GM06990 (cell line): Measurements from ENCODE around the gene ADORA2B.
"Not testable (repeated sequence)": the region's sequence is repeated elsewhere in the genome, so short reads cannot be mapped to it uniquely, and the experiment has no call there.

Source experiments
- DNase-seq: peaks from one replicate; pipeline ENCODE4 v3.0.0-alpha.2; 2011; ENCODE audit not compliant: insufficient read length; ENCODE audit errors: extremely low read depth
- H3K27me3 ChIP-seq: replicated peaks from 2 replicates; pipeline ENCODE4 v1.6.0; 2011; ENCODE audit warnings: low read length; ENCODE audit not compliant: control insufficient read depth, insufficient read depth
- H3K36me3 ChIP-seq: 2 replicates; pipeline ENCODE4 v1.5.1; 2011; ENCODE audit warnings: low read length; ENCODE audit not compliant: control insufficient read depth, insufficient read depth
- H3K4me3 ChIP-seq: replicated peaks from 2 replicates; pipeline ENCODE4 v1.5.1; 2011; ENCODE audit warnings: low read depth, mild to moderate bottlenecking, control low read depth, low read length
- TF ChIP-seq, protein P1 (sequence below): IDR thresholded peaks from 2 replicates; pipeline ENCODE4 v1.5.1; 2011; ENCODE audit warnings: low read length, control low read depth, mild to moderate bottlenecking, inconsistent platforms; ENCODE audit not compliant: insufficient read depth, poor library complexity, severe bottlenecking

Gene ADORA2B

GRCh38 chr17:15931394-15931793, 13.5 kb upstream of the ADORA2B start:
- no peak for DNase-seq
- TF ChIP-seq, protein P1, sequence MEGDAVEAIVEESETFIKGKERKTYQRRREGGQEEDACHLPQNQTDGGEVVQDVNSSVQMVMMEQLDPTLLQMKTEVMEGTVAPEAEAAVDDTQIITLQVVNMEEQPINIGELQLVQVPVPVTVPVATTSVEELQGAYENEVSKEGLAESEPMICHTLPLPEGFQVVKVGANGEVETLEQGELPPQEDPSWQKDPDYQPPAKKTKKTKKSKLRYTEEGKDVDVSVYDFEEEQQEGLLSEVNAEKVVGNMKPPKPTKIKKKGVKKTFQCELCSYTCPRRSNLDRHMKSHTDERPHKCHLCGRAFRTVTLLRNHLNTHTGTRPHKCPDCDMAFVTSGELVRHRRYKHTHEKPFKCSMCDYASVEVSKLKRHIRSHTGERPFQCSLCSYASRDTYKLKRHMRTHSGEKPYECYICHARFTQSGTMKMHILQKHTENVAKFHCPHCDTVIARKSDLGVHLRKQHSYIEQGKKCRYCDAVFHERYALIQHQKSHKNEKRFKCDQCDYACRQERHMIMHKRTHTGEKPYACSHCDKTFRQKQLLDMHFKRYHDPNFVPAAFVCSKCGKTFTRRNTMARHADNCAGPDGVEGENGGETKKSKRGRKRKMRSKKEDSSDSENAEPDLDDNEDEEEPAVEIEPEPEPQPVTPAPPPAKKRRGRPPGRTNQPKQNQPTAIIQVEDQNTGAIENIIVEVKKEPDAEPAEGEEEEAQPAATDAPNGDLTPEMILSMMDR = no peak
- H3K36me3 ChIP-seq = no peaks in the 10 kb centered on the region
- H3K4me3 ChIP-seq = no peak overlapping the region
- no peaks in the 10 kb centered on the region; the same call in 1 of the 2 replicates for H3K27me3 ChIP-seq

DNA sequence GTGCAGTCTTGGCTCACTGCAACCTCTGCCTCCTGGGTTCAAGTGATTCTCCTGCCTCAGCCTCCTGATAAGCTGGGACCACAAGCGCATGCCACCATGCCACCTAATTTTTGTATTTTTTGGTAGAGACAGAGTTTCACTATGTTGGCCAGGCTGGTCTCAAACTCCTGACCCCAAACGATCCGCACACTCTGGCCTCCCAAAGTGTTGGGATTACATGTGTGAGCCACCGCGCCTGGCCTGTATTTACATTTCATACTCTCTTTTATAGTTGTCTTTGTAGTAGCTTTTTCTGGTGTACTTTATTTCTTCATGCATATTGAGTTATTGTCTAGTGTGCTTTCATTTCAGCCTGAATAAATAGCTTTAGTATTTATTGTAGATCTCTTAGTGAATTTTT, 10.1 kb upstream of the ADORA2B start:
- TF ChIP-seq, protein P1 = no peak
- Histone ChIP-seq H3K4me3 (no peak overlapping the region), H3K27me3 (no peaks in the 10 kb centered on the region)

GRCh38 chr17:15935891-15936290, 9.0 kb upstream of the ADORA2B start:
- H3K36me3 ChIP-seq = no peaks in the 10 kb centered on the region
- H3K4me3 ChIP-seq = no peak overlapping the region
- no peak for DNase-seq
- H3K27me3 ChIP-seq = no peaks in the 10 kb centered on the region
- TF ChIP-seq, protein P1 = no peak

More for the DNA sequence above, 10.1 kb upstream of the ADORA2B start:
- DNase-seq = no peak
- H3K36me3 ChIP-seq = no peaks in the 10 kb centered on the region

- DNase-seq, H3K36me3 ChIP-seq, H3K4me3 ChIP-seq, H3K27me3 ChIP-seq: not testable (repeated sequence)
These were observed 8.4 kb upstream of the ADORA2B start for GRCh38 chr17:15936481-15936880.

DNA sequence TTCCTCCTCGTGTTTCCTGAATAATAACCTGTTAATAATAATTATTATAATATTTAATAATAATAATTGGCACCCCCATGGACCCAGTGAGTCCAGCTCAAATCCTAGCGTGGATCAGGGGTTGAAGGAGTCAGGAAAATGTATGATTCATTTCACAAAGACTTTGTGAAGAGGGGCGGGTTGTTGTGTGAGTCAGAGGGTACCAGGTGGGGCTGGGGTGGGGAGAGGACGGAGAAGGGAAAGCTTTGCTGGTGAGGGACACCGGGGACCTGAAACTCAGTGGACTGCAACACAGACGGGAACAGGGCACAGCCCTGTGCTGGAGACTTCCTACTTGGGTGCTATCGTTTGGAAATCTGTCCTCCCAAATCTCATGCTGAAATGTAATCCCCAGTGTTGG, 3.1 kb upstream of the ADORA2B start:
- TF ChIP-seq, protein P1 = no peak
- peaks cover 2% of the 10 kb centered on the region for H3K27me3 ChIP-seq
- no peaks in the 10 kb centered on the region for H3K36me3 ChIP-seq
- no peak overlapping the region for H3K4me3 ChIP-seq
- no peak for DNase-seq

- H3K4me3 ChIP-seq = no peak overlapping the region
- no peak for DNase-seq
- peaks cover 2% of the 10 kb centered on the region for H3K27me3 ChIP-seq
- TF ChIP-seq, protein P1 = no peak
- no peaks in the 10 kb centered on the region for H3K36me3 ChIP-seq
These were observed 2.6 kb upstream of the ADORA2B start for GRCh38 chr17:15942207-15942833.
